ENCODE measurements around the gene CLSTN3. TPM values are rescaled to one million over a fixed set of nuclear protein-coding genes. Genes with fewer than 3 reads are reported as not detected.
A peak's percentile ranks its signal among the peaks of the same experiment; 100 is the strongest.
"Not testable (repeated sequence)": the region's sequence is repeated elsewhere in the genome, so short reads cannot be mapped to it uniquely, and the experiment has no call there.

Gene CLSTN3
- total RNA-seq, 1 donor from 2014 or later: 14.8 TPM

DNA sequence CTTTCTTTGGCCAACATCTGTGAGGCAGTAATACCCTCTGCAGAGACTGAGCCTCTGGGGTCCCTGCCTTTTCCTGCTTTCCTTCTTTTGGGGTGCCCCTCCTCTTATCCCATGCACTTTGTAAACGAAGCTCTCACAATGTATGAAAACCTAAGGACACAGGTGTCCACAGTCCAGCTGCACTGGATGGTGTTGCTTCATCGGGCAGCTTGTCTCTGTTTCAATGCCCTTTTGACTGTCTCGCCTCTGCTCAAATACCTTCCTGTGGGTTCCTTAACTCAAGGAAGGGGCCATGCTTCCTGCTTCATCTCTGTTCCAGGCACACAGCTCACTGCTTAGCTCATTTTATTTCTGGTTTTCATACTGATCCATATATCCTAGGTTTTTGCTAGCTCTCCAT lies 27.6 kb upstream of the CLSTN3 start:
- POLR2A ChIA-PET: interaction anchor here (0.6 kb wide), 1 partner anchor 226 kb away, joined by 3 read pairs; no protein-coding TSS in a partner anchor
- DNase-seq (no peak), ATAC-seq (ENCODE audit: low read depth) (no peak)
- Mint-ChIP-seq H3K36me3 (ENCODE audit: low read depth) (peaks cover 38% of the 10 kb centered on the region), H3K27me3 (no peaks in the 10 kb centered on the region), H3K9me3 (peaks cover 11% of the 10 kb centered on the region), H3K4me3 (no peak overlapping the region), H3K4me1 (peaks cover 5% of the 10 kb centered on the region), H3K27ac (no peak overlapping the region)
- TF ChIP-seq, protein P1, sequence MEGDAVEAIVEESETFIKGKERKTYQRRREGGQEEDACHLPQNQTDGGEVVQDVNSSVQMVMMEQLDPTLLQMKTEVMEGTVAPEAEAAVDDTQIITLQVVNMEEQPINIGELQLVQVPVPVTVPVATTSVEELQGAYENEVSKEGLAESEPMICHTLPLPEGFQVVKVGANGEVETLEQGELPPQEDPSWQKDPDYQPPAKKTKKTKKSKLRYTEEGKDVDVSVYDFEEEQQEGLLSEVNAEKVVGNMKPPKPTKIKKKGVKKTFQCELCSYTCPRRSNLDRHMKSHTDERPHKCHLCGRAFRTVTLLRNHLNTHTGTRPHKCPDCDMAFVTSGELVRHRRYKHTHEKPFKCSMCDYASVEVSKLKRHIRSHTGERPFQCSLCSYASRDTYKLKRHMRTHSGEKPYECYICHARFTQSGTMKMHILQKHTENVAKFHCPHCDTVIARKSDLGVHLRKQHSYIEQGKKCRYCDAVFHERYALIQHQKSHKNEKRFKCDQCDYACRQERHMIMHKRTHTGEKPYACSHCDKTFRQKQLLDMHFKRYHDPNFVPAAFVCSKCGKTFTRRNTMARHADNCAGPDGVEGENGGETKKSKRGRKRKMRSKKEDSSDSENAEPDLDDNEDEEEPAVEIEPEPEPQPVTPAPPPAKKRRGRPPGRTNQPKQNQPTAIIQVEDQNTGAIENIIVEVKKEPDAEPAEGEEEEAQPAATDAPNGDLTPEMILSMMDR (IDR thresholded peaks at IDR 0.05): no peak
- CTCF ChIA-PET: interaction anchor here (1.2 to 2.0 kb wide), 2 partner anchors 9 to 10 kb away, joined by 4 to 7 read pairs; no protein-coding TSS in a partner anchor
- intact Hi-C loops (cut with micrococcal nuclease): no loop called here

DNA sequence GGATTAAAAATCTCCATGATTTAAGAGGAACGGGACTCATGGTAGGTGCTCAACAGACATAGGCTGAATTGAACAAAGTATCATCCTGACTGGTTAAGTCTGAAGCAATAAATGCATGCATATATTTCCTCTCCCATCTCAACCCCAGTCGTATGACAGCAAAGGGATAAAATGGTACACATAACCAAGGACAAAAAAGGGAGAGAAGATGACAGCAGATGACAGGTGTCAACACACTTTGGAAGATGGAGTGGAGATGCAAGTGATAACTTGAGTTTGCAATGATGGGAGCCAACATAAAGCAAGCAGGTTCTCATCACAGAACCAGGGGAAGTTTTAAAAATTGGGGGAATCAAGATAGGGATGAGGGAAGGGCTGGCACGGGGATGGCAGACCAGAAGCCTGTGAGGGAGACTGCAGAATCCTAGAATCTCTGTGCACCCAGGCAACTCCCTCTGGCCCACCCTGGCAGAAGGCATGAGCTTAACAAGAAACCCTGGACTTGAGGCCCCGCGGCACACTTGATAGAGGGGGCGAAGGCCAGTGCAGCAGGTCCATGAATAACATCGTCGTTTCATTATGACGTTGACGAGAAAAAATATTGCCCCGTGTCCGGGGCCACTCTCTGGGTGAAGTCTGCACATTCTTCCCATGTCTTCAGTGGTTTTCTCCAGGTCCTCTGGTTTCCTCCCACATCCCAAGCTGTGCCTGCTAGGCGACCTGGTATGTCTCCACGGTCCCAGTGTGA lies 26.2 kb upstream of the CLSTN3 start:
- Mint-ChIP-seq H3K9me3 (peaks cover 11% of the 10 kb centered on the region), H3K27ac (no peak overlapping the region), H3K36me3 (ENCODE audit: low read depth) (peaks cover 38% of the 10 kb centered on the region), H3K27me3 (no peaks in the 10 kb centered on the region), H3K4me1 (peaks cover 17% of the 10 kb centered on the region), H3K4me3 (no peak overlapping the region)
- DNase-seq (no peak), ATAC-seq (ENCODE audit: low read depth) (no peak)
- ChIA-PET POLR2A (no interaction called here), CTCF (no interaction called here)
- TF ChIP-seq, protein P1 (IDR thresholded peaks at IDR 0.05): no peak
- intact Hi-C loops (cut with micrococcal nuclease): no loop called here

DNA sequence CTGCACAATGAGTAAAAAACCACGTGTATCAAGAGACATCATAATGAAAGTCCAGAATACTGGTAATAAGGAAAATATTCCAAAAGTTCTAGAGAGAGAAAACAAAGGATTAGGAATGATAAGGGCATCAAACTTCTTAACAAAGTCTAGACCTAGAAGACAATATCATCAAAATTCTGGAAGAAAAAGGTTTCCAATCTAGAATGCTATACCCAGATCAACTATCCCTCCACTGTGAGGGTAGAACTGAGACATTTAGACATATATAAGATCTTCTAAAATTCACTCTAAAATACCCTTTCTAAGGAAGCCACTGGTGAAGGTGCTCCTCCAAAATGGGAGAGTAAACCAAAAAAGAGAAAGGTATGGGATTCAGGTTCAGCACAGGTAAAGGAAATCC lies 24.1 kb upstream of the CLSTN3 start:
- H3K27ac Mint-ChIP-seq: peak overlapping the region; percentile 25
- peaks cover 11% of the 10 kb centered on the region for H3K9me3 Mint-ChIP-seq
- H3K4me3 Mint-ChIP-seq: peak overlapping the region; percentile 52
- no peak for DNase-seq
- peaks cover 25% of the 10 kb centered on the region for H3K4me1 Mint-ChIP-seq
- TF ChIP-seq, protein P1 (IDR thresholded peaks at IDR 0.05): no peak
- POLR2A ChIA-PET: no interaction called here
- CTCF ChIA-PET: no interaction called here
- intact Hi-C loops (cut with micrococcal nuclease): loop anchor here (5.0 kb wide), 1 partner anchor 254 kb away; the partner anchor contains the start of genes CDCA3 and USP5
- H3K27me3 Mint-ChIP-seq: no peaks in the 10 kb centered on the region
- ATAC-seq (ENCODE audit: low read depth): no peak
- H3K36me3 Mint-ChIP-seq (ENCODE audit: low read depth): peaks cover 37% of the 10 kb centered on the region

DNA sequence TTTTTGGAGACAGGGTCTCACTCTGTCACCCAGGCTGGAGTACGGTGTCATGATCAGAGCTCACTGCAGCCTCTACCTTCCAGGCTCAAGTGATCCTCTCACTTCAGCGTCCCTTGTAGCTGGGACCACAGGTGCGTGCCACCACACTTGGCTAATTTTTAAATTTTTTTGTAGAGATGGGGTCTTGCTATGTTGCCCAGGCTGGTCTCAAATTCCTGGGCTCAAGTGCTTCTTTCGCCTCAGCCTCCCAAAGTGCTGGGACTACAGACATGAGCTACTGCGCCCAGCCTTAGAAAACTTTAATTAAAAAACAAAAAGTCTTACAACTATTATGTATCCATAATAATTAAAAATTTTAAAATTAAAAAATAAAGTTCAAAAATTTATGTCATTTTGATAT lies 23.0 kb upstream of the CLSTN3 start:
- Mint-ChIP-seq H3K36me3 (ENCODE audit: low read depth) (peaks cover 35% of the 10 kb centered on the region), H3K9me3 (peaks cover 11% of the 10 kb centered on the region), H3K4me1 (peaks cover 25% of the 10 kb centered on the region)
- not testable (repeated sequence) for H3K27ac Mint-ChIP-seq; H3K4me3 Mint-ChIP-seq; DNase-seq; H3K27me3 Mint-ChIP-seq; ATAC-seq (ENCODE audit: low read depth)
- intact Hi-C loops (cut with micrococcal nuclease): loop anchor here (5.0 kb wide), 1 partner anchor 255 kb away; the partner anchor contains the start of genes CDCA3 and USP5
- ChIA-PET POLR2A (interaction anchor here (0.6 to 4.7 kb wide), 3 partner anchors 162 to 352 kb away, joined by 4 to 69 read pairs (median 9); partner anchors contain the start of genes C12orf57, CDCA3, RNU7-1 and USP5), CTCF (interaction anchor here (0.9 to 5.1 kb wide), 7 partner anchors 37 to 238 kb away, joined by 3 to 29 read pairs (median 8); partner anchors contain the start of genes C12orf57, LPCAT3, RNU7-1 and SPSB2)

DNA sequence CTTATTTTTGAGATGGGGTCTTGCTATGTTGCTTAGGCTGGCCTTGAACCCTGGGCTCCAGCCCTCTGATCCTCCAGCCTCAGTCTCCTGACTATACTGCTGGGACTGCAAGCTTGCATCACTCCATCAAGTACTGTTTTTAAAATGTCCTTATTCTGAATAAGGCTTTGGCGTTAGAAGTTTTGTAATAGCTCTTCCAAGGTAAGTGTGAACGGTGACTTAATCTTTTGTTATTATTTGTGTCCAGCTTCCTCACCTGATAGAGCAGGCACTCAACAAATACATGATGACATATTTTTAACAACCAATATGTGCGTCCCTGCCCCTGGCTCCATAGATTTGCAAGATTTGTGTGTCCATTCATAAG lies 22.6 kb upstream of the CLSTN3 start:
- Mint-ChIP-seq H3K9me3 (peaks cover 11% of the 10 kb centered on the region), H3K4me1 (peaks cover 25% of the 10 kb centered on the region), H3K27ac (peak overlapping the region; percentile 94), H3K27me3 (no peaks in the 10 kb centered on the region), H3K36me3 (ENCODE audit: low read depth) (peaks cover 32% of the 10 kb centered on the region), H3K4me3 (peak overlapping the region; percentile 92)
- intact Hi-C loops (cut with micrococcal nuclease): loop anchor here (1.0 to 5.0 kb wide), 5 partner anchors 15 to 355 kb away; partner anchors contain the start of genes C1R, CDCA3, CLSTN3 and LPCAT3
- TF ChIP-seq, protein P1 (IDR thresholded peaks at IDR 0.05): no peak
- ATAC-seq (ENCODE audit: low read depth) (no peak), DNase-seq (no peak)
- CTCF ChIA-PET: interaction anchor here (0.9 to 5.1 kb wide), 11 partner anchors 10 to 238 kb away, joined by 3 to 29 read pairs (median 5); partner anchors contain the start of genes C12orf57, LPCAT3, RNU7-1 and SPSB2
- POLR2A ChIA-PET: interaction anchor here (0.6 to 4.7 kb wide), 8 partner anchors 17 to 533 kb away, joined by 3 to 69 read pairs (median 6); partner anchors contain the start of genes C12orf57, CDCA3, EMG1 and PHB2

Measured in activated B cell treated with CpG ODN at 0.5 μM for 24 hours (primary cell).